Effector CD8-positive, alpha-beta T cell (primary cell): ENCODE measurements around the gene IREB2.

Experiments
- DNase-seq: peaks from one replicate; lab custom pipeline; 2025; lab: John Stamatoyannopoulos, UW

The IREB2 gene

GRCh38 chr15:78550194-78550593 lies 112.2 kb downstream of the IREB2 start:
- DNase-seq = no peak

GRCh38 chr15:78550815-78551214 lies 112.8 kb downstream of the IREB2 start:
- DNase-seq = no peak
